SU-DHL-6 (cell line): ENCODE data around the gene ITGAV.

ENCODE experiments used
- H2AFZ ChIP-seq: fragments of 200-600 bp; sonication (generic); 2 replicates; pipeline ENCODE4 v1.6.1; 2014; ENCODE audit warnings: low read depth, mild to moderate bottlenecking, moderate library complexity, mixed read lengths, antibody characterized with exemption, low read length; ENCODE audit not compliant: severe bottlenecking
- H3F3A ChIP-seq: fragments of 200-600 bp; shearing (Covaris generic); 2 replicates; pipeline ENCODE4 v1.6.0; 2016; ENCODE audit warnings: antibody characterized with exemption, mild to moderate bottlenecking; ENCODE audit not compliant: insufficient read depth
- H3K27ac ChIP-seq: fragments of 200-600 bp; sonication (generic); 2 replicates; pipeline ENCODE4 v1.5.1; 2016; ENCODE audit warnings: low read depth, mild to moderate bottlenecking, low read length, moderate library complexity, mixed read lengths
- H3K27me3 ChIP-seq: fragments of 200-600 bp; sonication (generic), shearing (Covaris generic); 2 replicates; pipeline ENCODE4 v1.6.0; 2014; ENCODE audit warnings: mild to moderate bottlenecking, low read length
- H3K36me3 ChIP-seq: fragments of 200-600 bp; sonication (generic); 2 replicates; pipeline ENCODE4 v1.6.1; 2014; ENCODE audit warnings: mild to moderate bottlenecking, low read length, mixed read lengths
- H3K4me2 ChIP-seq: fragments of 300-600, 200-600 bp; shearing (Covaris generic), sonication (generic); 2 replicates; pipeline ENCODE4 v1.6.0; 2014; ENCODE audit warnings: low read length, low read depth, mild to moderate bottlenecking; ENCODE audit not compliant: poor library complexity, severe bottlenecking
- H3K4me3 ChIP-seq: fragments of 200-600 bp; sonication (generic); 2 replicates; pipeline ENCODE4 v1.5.1; 2014; ENCODE audit warnings: antibody characterized with exemption, low read length, mild to moderate bottlenecking, mixed read lengths; ENCODE audit not compliant: insufficient read depth, poor library complexity, severe bottlenecking
- H3K79me2 ChIP-seq: fragments of 200-600 bp; sonication (generic); 2 replicates; pipeline ENCODE4 v1.6.1; 2014; ENCODE audit warnings: mild to moderate bottlenecking, low read length, moderate library complexity; ENCODE audit not compliant: insufficient read depth
- H3K9ac ChIP-seq: fragments of 200-600 bp; sonication (generic); 2 replicates; pipeline ENCODE4 v1.7.0; 2014; ENCODE audit warnings: mild to moderate bottlenecking, low read length
- H3K9me2 ChIP-seq: fragments of 200-600 bp; sonication (generic); replicated peaks from 2 replicates; pipeline ENCODE4 v1.6.1; 2014; ENCODE audit warnings: low read length; ENCODE audit not compliant: insufficient read depth
- H3K9me3 ChIP-seq: fragments of 200-600 bp; sonication (generic); 2 replicates; pipeline ENCODE4 v1.6.1; 2014; ENCODE audit warnings: low read length, mixed read lengths; ENCODE audit not compliant: insufficient read depth
- H4K20me1 ChIP-seq: fragments of 200-600 bp; sonication (generic); 2 replicates; pipeline ENCODE4 v1.6.1; 2014; ENCODE audit warnings: low read depth, mild to moderate bottlenecking, antibody characterized with exemption, low read length, moderate library complexity, mixed read lengths
- EZH2phosphoT487 ChIP-seq: fragments of 200-600 bp; sonication (generic), shearing (Covaris generic); conservative IDR thresholded peaks from 2 replicates; pipeline ENCODE4 v1.6.1; 2018; ENCODE audit warnings: mild to moderate bottlenecking, antibody characterized with exemption, low read length, moderate library complexity, mixed read lengths
- TF ChIP-seq, protein P1 (sequence below): fragments of 200-600 bp; sonication (generic); IDR thresholded peaks from one replicate; pipeline ENCODE4 v1.5.1; 2017; ENCODE audit warnings: antibody characterized with exemption, mild to moderate bottlenecking, low read length, moderate library complexity; ENCODE audit not compliant: insufficient read depth, poor library complexity, severe bottlenecking

Gene ITGAV

DNA sequence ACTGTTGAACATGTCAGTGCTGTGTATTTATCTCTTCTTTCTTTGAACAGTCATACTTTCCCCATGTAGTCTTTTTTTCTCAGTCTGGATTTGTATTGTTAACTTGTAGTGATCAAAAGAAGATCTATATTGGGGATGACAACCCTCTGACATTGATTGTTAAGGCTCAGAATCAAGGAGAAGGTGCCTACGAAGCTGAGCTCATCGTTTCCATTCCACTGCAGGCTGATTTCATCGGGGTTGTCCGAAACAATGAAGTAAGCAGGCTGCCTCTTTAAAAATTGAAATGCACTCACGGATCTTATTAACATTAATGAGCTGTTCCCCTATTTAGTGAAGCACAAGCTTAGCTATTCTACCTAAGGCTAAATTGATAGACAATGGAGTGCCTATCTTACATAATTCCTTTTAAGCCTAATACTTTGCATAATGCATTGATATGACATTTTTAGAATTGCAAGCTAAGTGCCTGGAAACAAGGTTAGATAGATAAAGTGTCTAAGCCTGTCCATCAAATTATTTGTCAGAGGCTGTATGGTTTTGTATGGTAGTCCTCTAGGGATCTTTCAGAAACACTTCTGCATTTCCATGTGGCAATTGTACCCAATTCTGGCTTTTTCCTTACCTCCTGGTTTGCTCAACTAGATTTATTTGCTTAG, 74.7 kb downstream of the ITGAV start:
- no peaks in the 10 kb centered on the region for H3K27me3 ChIP-seq
- H4K20me1 ChIP-seq: no peaks in the 10 kb centered on the region
- H3K4me2 ChIP-seq: no peak overlapping the region
- H3K9me3 ChIP-seq: no peaks in the 10 kb centered on the region
- H3F3A ChIP-seq: no peaks in the 10 kb centered on the region
- H3K9ac ChIP-seq: no peak overlapping the region
- no peak overlapping the region for H3K4me3 ChIP-seq
- H3K9me2 ChIP-seq: no peaks in the 10 kb centered on the region
- H3K79me2 ChIP-seq: no peaks in the 10 kb centered on the region
- no peak overlapping the region for H2AFZ ChIP-seq
- H3K27ac ChIP-seq: no peak overlapping the region
- H3K36me3 ChIP-seq: no peaks in the 10 kb centered on the region
- TF ChIP-seq EZH2phosphoT487: no peak
- TF ChIP-seq, protein P1, sequence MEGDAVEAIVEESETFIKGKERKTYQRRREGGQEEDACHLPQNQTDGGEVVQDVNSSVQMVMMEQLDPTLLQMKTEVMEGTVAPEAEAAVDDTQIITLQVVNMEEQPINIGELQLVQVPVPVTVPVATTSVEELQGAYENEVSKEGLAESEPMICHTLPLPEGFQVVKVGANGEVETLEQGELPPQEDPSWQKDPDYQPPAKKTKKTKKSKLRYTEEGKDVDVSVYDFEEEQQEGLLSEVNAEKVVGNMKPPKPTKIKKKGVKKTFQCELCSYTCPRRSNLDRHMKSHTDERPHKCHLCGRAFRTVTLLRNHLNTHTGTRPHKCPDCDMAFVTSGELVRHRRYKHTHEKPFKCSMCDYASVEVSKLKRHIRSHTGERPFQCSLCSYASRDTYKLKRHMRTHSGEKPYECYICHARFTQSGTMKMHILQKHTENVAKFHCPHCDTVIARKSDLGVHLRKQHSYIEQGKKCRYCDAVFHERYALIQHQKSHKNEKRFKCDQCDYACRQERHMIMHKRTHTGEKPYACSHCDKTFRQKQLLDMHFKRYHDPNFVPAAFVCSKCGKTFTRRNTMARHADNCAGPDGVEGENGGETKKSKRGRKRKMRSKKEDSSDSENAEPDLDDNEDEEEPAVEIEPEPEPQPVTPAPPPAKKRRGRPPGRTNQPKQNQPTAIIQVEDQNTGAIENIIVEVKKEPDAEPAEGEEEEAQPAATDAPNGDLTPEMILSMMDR: no peak

DNA sequence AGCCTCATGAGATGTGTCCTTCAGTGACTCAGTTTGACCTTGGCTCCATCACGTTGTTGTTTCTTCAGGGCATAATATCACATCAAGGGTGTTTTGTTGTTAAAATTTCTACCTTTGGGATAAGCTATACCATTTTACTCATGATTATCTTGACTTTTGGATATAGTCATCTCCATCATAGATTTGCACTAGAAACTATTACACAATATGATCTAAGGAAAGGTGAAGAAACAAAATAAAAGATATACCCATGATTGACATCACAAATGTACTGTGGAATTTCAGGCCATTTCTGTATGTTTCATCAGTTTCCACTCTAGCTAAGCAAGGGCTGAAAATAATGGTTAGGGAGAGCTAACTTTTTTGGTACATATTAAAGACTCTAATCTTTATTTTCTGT, 79.3 kb downstream of the ITGAV start:
- H3K4me2 ChIP-seq: no peak overlapping the region
- H3K36me3 ChIP-seq: peaks cover 21% of the 10 kb centered on the region
- no peak for TF ChIP-seq EZH2phosphoT487
- TF ChIP-seq, protein P1: no peak

DNA sequence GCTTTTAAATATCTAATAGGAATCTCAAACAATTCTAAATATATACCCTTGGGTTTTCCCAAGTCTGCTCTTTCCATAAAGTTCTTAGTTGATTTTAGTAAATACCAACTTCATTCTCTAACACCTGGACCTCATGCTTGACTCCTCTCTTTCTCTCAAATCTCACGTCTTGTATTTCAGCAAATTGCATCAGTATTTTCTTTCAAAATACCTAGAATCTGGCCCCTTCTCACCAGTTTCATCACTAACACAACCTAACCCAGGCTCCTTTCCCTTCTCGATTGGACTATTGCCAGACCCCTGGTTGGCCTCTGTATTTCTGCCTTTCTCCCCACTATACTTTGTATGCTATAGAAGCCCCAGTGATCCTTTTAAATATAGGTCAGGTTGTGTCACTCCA, 81.0 kb downstream of the ITGAV start:
- no peaks in the 10 kb centered on the region for H3K9me2 ChIP-seq
- no peaks in the 10 kb centered on the region for H3K9me3 ChIP-seq
- H2AFZ ChIP-seq: no peak overlapping the region
- no peak overlapping the region for H3K4me3 ChIP-seq
- H3K4me2 ChIP-seq: no peak overlapping the region
- H3F3A ChIP-seq: no peaks in the 10 kb centered on the region
- peaks cover 25% of the 10 kb centered on the region for H3K36me3 ChIP-seq
- no peaks in the 10 kb centered on the region for H4K20me1 ChIP-seq
- no peak for TF ChIP-seq EZH2phosphoT487
- TF ChIP-seq, protein P1: no peak
- no peaks in the 10 kb centered on the region for H3K27me3 ChIP-seq
- H3K9ac ChIP-seq: no peak overlapping the region
- no peak overlapping the region for H3K27ac ChIP-seq
- no peaks in the 10 kb centered on the region for H3K79me2 ChIP-seq

More for the DNA sequence above, 79.3 kb downstream of the ITGAV start:
- Histone ChIP-seq H3K9ac (no peak overlapping the region), H2AFZ (no peak overlapping the region), H3K27ac (no peak overlapping the region), H3K79me2 (no peaks in the 10 kb centered on the region), H4K20me1 (no peaks in the 10 kb centered on the region), H3K4me3 (no peak overlapping the region), H3K9me3 (no peaks in the 10 kb centered on the region), H3F3A (no peaks in the 10 kb centered on the region), H3K27me3 (no peaks in the 10 kb centered on the region), H3K9me2 (no peaks in the 10 kb centered on the region)
